ENCODE measurements around the gene FNDC11.

FNDC11 gene

GRCh38 chr20:63518351-63518861 lies 35.6 kb upstream of the FNDC11 start:
- no peak overlapping the region for H3K4me3 ChIP-seq (ENCODE audit: low read depth in 1 of 2, low read length in 1 of 2)
- H3K4me1 ChIP-seq (ENCODE audit: control insufficient read depth in 1 of 2, insufficient read depth in 1 of 2, low read depth in 1 of 2, low read length in 1 of 2), result peaks cover 13 to 18% of the 10 kb centered on the region in 2 experiments
- peaks cover 5% of the 10 kb centered on the region for H3K9me3 ChIP-seq
- H3K36me3 ChIP-seq, result no peaks in the 10 kb centered on the region
- H3K27ac ChIP-seq, result no peak overlapping the region
- peaks cover 69% of the 10 kb centered on the region for H3K27me3 ChIP-seq
- TF ChIP-seq CTCF (IDR thresholded peaks at IDR 0.05), result no peak

GRCh38 chr20:63518946-63519667 lies 34.9 kb upstream of the FNDC11 start:
- H3K36me3 ChIP-seq, result no peaks in the 10 kb centered on the region
- H3K27ac ChIP-seq, result no peak overlapping the region
- peaks cover 62% of the 10 kb centered on the region for H3K27me3 ChIP-seq
- H3K4me3 ChIP-seq (ENCODE audit: low read depth in 1 of 2, low read length in 1 of 2), result peak overlapping the region in 1 of 2 experiments; percentile 61
- peaks cover 5% of the 10 kb centered on the region for H3K9me3 ChIP-seq
- no peak for TF ChIP-seq CTCF (IDR thresholded peaks at IDR 0.05)
- H3K4me1 ChIP-seq (ENCODE audit: control insufficient read depth in 1 of 2, insufficient read depth in 1 of 2, low read depth in 1 of 2, low read length in 1 of 2), result peaks cover 13 to 18% of the 10 kb centered on the region in 2 experiments

- Histone ChIP-seq H3K9me3 (no peaks in the 10 kb centered on the region), H3K36me3 (no peaks in the 10 kb centered on the region), H3K27me3 (peaks cover 62% of the 10 kb centered on the region), H3K27ac (peak overlapping the region; percentile 58), H3K4me1 (ENCODE audit: control insufficient read depth in 1 of 2, insufficient read depth in 1 of 2, low read depth in 1 of 2, low read length in 1 of 2) (peaks cover 13 to 18% of the 10 kb centered on the region in 2 experiments), H3K4me3 (ENCODE audit: low read depth in 1 of 2, low read length in 1 of 2) (peak overlapping the region; percentile 61 to 78)
- no peak for TF ChIP-seq CTCF (IDR thresholded peaks at IDR 0.05)
These were observed 34.1 kb upstream of the FNDC11 start for GRCh38 chr20:63519668-63520503.

- Histone ChIP-seq H3K4me3 (ENCODE audit: low read depth in 1 of 2, low read length in 1 of 2) (peak within 1 kb of the TSS; percentile 61 to 78), H3K27me3 (peaks cover 64% of the 10 kb centered on the region), H3K27ac (peak within 1 kb of the TSS; percentile 58), H3K36me3 (no peaks in the 10 kb centered on the region), H3K4me1 (ENCODE audit: control insufficient read depth in 1 of 2, insufficient read depth in 1 of 2, low read depth in 1 of 2, low read length in 1 of 2) (peaks cover 13 to 18% of the 10 kb centered on the region in 2 experiments), H3K9me3 (no peaks in the 10 kb centered on the region)
- TF ChIP-seq CTCF (IDR thresholded peaks at IDR 0.05), result no peak
These were observed 33.4 kb upstream of the FNDC11 start, which contains the start of gene PPDPF for GRCh38 chr20:63520504-63520933. TSS of gene PPDPF (plus strand) at chr20:63520765. CDS start at chr20:63521309, 544 bp downstream.

- H3K36me3 ChIP-seq, result no peaks in the 10 kb centered on the region
- H3K27ac ChIP-seq, result peak overlapping the region; percentile 58
- peak overlapping the region; percentile 61 to 78 for H3K4me3 ChIP-seq (ENCODE audit: low read depth in 1 of 2, low read length in 1 of 2)
- no peaks in the 10 kb centered on the region for H3K9me3 ChIP-seq
- no peak for TF ChIP-seq CTCF (IDR thresholded peaks at IDR 0.05)
- H3K4me1 ChIP-seq (ENCODE audit: control insufficient read depth in 1 of 2, insufficient read depth in 1 of 2, low read depth in 1 of 2, low read length in 1 of 2), result peaks cover 13 to 18% of the 10 kb centered on the region in 2 experiments
- peaks cover 61% of the 10 kb centered on the region for H3K27me3 ChIP-seq
These were observed 32.9 kb upstream of the FNDC11 start for GRCh38 chr20:63520934-63521601.

Measured in neutrophil (primary cell).